Measurements from ENCODE around the gene NF1. TPM values are rescaled to one million over a fixed set of nuclear protein-coding genes. Genes with fewer than 3 reads are reported as not detected.
"Not testable (repeated sequence)": the region's sequence is repeated elsewhere in the genome, so short reads cannot be mapped to it uniquely, and the experiment has no call there.

NF1 gene
- total and polyA plus RNA-seq, 3 donors from 2014 or later, result 60.6 to 99.0 (median 97.6) TPM

GRCh38 chr17:31156326-31156725, 61.5 kb downstream of the NF1 start:
- Histone ChIP-seq H3K4me3 (no peak overlapping the region), H3K27me3 (no peaks in the 10 kb centered on the region), H3K27ac (no peak overlapping the region), H3K4me1 (no peaks in the 10 kb centered on the region), H3K9me3 (no peaks in the 10 kb centered on the region), H3K36me3 (ENCODE audit: low read depth, missing control alignments) (no peaks in the 10 kb centered on the region)
- DNase-seq, result no peak
- no peak for TF ChIP-seq CTCF (IDR thresholded peaks at IDR 0.05)
- TF ChIP-seq POLR2A (IDR thresholded peaks at IDR 0.05), result no peak
- 91 to 93% methylated on average over 2 of the region's 2 CpGs for WGBS, 2 donors
- intact Hi-C loops (cut with DNase I; ENCODE audit: low total_unique reads), result no loop called here

GRCh38 chr17:31156864-31157263, 62.1 kb downstream of the NF1 start:
- intact Hi-C loops (cut with DNase I; ENCODE audit: low total_unique reads); H3K4me3 ChIP-seq; DNase-seq; H3K27me3 ChIP-seq; H3K9me3 ChIP-seq; H3K4me1 ChIP-seq; H3K36me3 ChIP-seq (ENCODE audit: low read depth, missing control alignments); H3K27ac ChIP-seq: not testable (repeated sequence)
- WGBS, 2 donors, result 92 to 96% methylated on average over 6 of the region's 6 CpGs

GRCh38 chr17:31158746-31159377, 64.1 kb downstream of the NF1 start:
- H3K27me3 ChIP-seq, result no peaks in the 10 kb centered on the region
- DNase-seq, result no peak
- H3K4me1 ChIP-seq, result no peaks in the 10 kb centered on the region
- no peak overlapping the region for H3K4me3 ChIP-seq
- TF ChIP-seq CTCF (IDR thresholded peaks at IDR 0.05) (no peak), POLR2A (IDR thresholded peaks at IDR 0.05) (no peak)
- H3K9me3 ChIP-seq, result no peaks in the 10 kb centered on the region
- 70 to 72% methylated on average over 1 of the region's 1 CpG for WGBS, 2 donors
- intact Hi-C loops (cut with DNase I; ENCODE audit: low total_unique reads), result no loop called here
- H3K36me3 ChIP-seq (ENCODE audit: low read depth, missing control alignments), result no peaks in the 10 kb centered on the region
- H3K27ac ChIP-seq, result no peak overlapping the region

- intact Hi-C loops (cut with DNase I; ENCODE audit: low total_unique reads), result no loop called here
These were observed 68.5 kb downstream of the NF1 start for GRCh38 chr17:31163091-31163781.

GRCh38 chr17:31167111-31167510, 72.3 kb downstream of the NF1 start:
- TF ChIP-seq POLR2A (IDR thresholded peaks at IDR 0.05) (no peak), CTCF (IDR thresholded peaks at IDR 0.05) (no peak)
- 95 to 96% methylated on average over 3 of the region's 3 CpGs for WGBS, 2 donors
- Histone ChIP-seq H3K36me3 (ENCODE audit: low read depth, missing control alignments) (no peaks in the 10 kb centered on the region), H3K27ac (no peak overlapping the region), H3K27me3 (no peaks in the 10 kb centered on the region), H3K4me3 (no peak overlapping the region), H3K4me1 (no peaks in the 10 kb centered on the region), H3K9me3 (no peaks in the 10 kb centered on the region)
- intact Hi-C loops (cut with DNase I; ENCODE audit: low total_unique reads), result no loop called here
- no peak for DNase-seq

More at GRCh38 chr17:31163091-31163781, 68.5 kb downstream of the NF1 start:
- H3K4me1 ChIP-seq, result no peaks in the 10 kb centered on the region
- TF ChIP-seq POLR2A (IDR thresholded peaks at IDR 0.05) (no peak), CTCF (IDR thresholded peaks at IDR 0.05) (no peak)
- no peaks in the 10 kb centered on the region for H3K36me3 ChIP-seq (ENCODE audit: low read depth, missing control alignments)
- no peaks in the 10 kb centered on the region for H3K9me3 ChIP-seq
- no peak overlapping the region for H3K27ac ChIP-seq
- no peak for DNase-seq
- no peak overlapping the region for H3K4me3 ChIP-seq
- H3K27me3 ChIP-seq, result no peaks in the 10 kb centered on the region
- WGBS, 2 donors, result 93 to 96% methylated on average over 7 of the region's 7 CpGs

Data from testis (tissue), 3 donors.